Common myeloid progenitor, CD34-positive (primary cell): ENCODE data around the gene TMEM69.
"Not testable (repeated sequence)": the region's sequence is repeated elsewhere in the genome, so short reads cannot be mapped to it uniquely, and the experiment has no call there.

Experiments used
- CTCF ChIA-PET: fragments of 350-600 bp; sonication (Branson Sonifier 250); formaldehyde crosslinking; loops from one replicate; lab custom pipeline; 2021; ENCODE audit warnings: antibody characterized with exemption; lab: Charles Lee
- POLR2A ChIA-PET: fragments of 350-600 bp; sonication (Branson Sonifier 250); formaldehyde crosslinking; loops from one replicate; lab custom pipeline; 2021; ENCODE audit warnings: antibody characterized with exemption; lab: Charles Lee
- DNase-seq, 3 donors: peaks; one replicate each; pipeline versions ENCODE4 v3.0.0 to v3.0.0-alpha.2; 2013
- H3K27ac ChIP-seq, 2 experiments: 1 replicate in 1 of 2; 2 replicates in 1 of 2; pipeline ENCODE4 v1.7.0; 2013; ENCODE audit warnings: inconsistent platforms in 2 of 2, low read length in 2 of 2, mild to moderate bottlenecking in 2 of 2, low read depth in 1 of 2, moderate library complexity in 1 of 2; ENCODE audit not compliant: severe bottlenecking in 2 of 2, insufficient read depth in 1 of 2, poor library complexity in 1 of 2
- H3K27me3 ChIP-seq, 5 experiments: replicated peaks in 2 of 5; 1 replicate in 3 of 5; 2 replicates in 2 of 5; pipeline versions ENCODE4 v1.6.1 to v1.7.0; 2013; ENCODE audit warnings: low read length in 4 of 5, mild to moderate bottlenecking in 2 of 5, moderate library complexity in 2 of 5, inconsistent platforms in 1 of 5; ENCODE audit not compliant: insufficient read depth in 5 of 5, control insufficient read depth in 4 of 5
- H3K36me3 ChIP-seq, 4 experiments: 1 replicate in 2 of 4; 2 replicates in 2 of 4; pipeline versions ENCODE4 v1.6.1 to v1.7.0; 2013; ENCODE audit warnings: low read length in 3 of 4, control low read depth in 1 of 4, mild to moderate bottlenecking in 1 of 4; ENCODE audit not compliant: control insufficient read depth in 4 of 4, insufficient read depth in 4 of 4
- H3K4me1 ChIP-seq, 4 experiments: 1 replicate in 3 of 4; 2 replicates in 1 of 4; pipeline versions ENCODE4 v1.6.1 to v1.7.1; 2013; ENCODE audit warnings: low read length in 3 of 4, mild to moderate bottlenecking in 3 of 4, control low read depth in 1 of 4, inconsistent platforms in 1 of 4, moderate library complexity in 1 of 4; ENCODE audit not compliant: control insufficient read depth in 4 of 4, insufficient read depth in 4 of 4; ENCODE audit errors: control extremely low read depth in 1 of 4
- H3K4me3 ChIP-seq, 7 experiments: 1 replicate in 4 of 7; 2 replicates in 3 of 7; pipeline versions ENCODE4 v1.5.1 to v1.7.0; 2013; ENCODE audit warnings: mild to moderate bottlenecking in 7 of 7, low read length in 6 of 7, moderate library complexity in 6 of 7, inconsistent platforms in 2 of 7, low read depth in 2 of 7, control low read depth in 1 of 7; ENCODE audit not compliant: insufficient read depth in 4 of 7, control insufficient read depth in 1 of 7; ENCODE audit errors: extremely low read depth in 1 of 7
- H3K9me3 ChIP-seq, 5 experiments: 1 replicate in 4 of 5; 2 replicates in 1 of 5; pipeline versions ENCODE4 v1.6.1 to v1.7.1; 2013; ENCODE audit warnings: low read length in 4 of 5, mild to moderate bottlenecking in 2 of 5, inconsistent platforms in 1 of 5, low read depth in 1 of 5, moderate library complexity in 1 of 5; ENCODE audit not compliant: control insufficient read depth in 4 of 5, insufficient read depth in 2 of 5; ENCODE audit errors: control extremely low read depth in 1 of 5
- WGBS: methylation state at CpG from one replicate; pipeline ENCODE4 v1.1.5; 2013; ENCODE audit not compliant: insufficient coverage; 5-methylcytosine and 5-hydroxymethylcytosine counted together

Gene TMEM69

GRCh38 chr1:45704637-45705036 lies 16.7 kb downstream of the TMEM69 start:
- no peaks in the 10 kb centered on the region for H3K4me1 ChIP-seq
- no peak for DNase-seq
- peaks cover 0 to 4% (median 1%) of the 10 kb centered on the region in 5 experiments for H3K9me3 ChIP-seq
- no CpG with 5 or more reads among the region's 1 CpG for WGBS
- no peaks in the 10 kb centered on the region for H3K27me3 ChIP-seq
- no peak overlapping the region for H3K27ac ChIP-seq
- CTCF ChIA-PET = interaction anchor here (1.1 to 1.4 kb wide), 3 partner anchors 9 to 109 kb away, joined by 3 read pairs; no protein-coding TSS in a partner anchor
- H3K36me3 ChIP-seq = no peaks in the 10 kb centered on the region
- H3K4me3 ChIP-seq = no peak overlapping the region
- POLR2A ChIA-PET = no interaction called here

GRCh38 chr1:45713711-45714110 lies 25.7 kb downstream of the TMEM69 start:
- ChIA-PET CTCF (interaction anchor here (0.5 to 1.2 kb wide), 2 partner anchors 9 to 98 kb away, joined by 3 to 4 read pairs; no protein-coding TSS in a partner anchor), POLR2A (no interaction called here)
- Histone ChIP-seq H3K27me3 (no peaks in the 10 kb centered on the region), H3K4me3 (no peak overlapping the region), H3K4me1 (no peaks in the 10 kb centered on the region), H3K27ac (no peak overlapping the region), H3K36me3 (peaks cover 0 to 3% (median 0%) of the 10 kb centered on the region in 4 experiments), H3K9me3 (no peaks in the 10 kb centered on the region)
- WGBS = 100% methylated on average over 2 of the region's 3 CpGs
- DNase-seq = no peak

GRCh38 chr1:45716700-45717099 lies 28.7 kb downstream of the TMEM69 start:
- CTCF ChIA-PET = no interaction called here
- H3K4me1 ChIP-seq = no peaks in the 10 kb centered on the region
- H3K9me3 ChIP-seq = no peaks in the 10 kb centered on the region
- no peaks in the 10 kb centered on the region for H3K27me3 ChIP-seq
- no peak overlapping the region for H3K4me3 ChIP-seq
- H3K27ac ChIP-seq = no peak overlapping the region
- DNase-seq = no peak
- POLR2A ChIA-PET = no interaction called here
- peaks cover 0 to 3% (median 0%) of the 10 kb centered on the region in 4 experiments for H3K36me3 ChIP-seq
- WGBS = no CpG with 5 or more reads among the region's 3 CpGs

- DNase-seq, H3K36me3 ChIP-seq, H3K4me3 ChIP-seq, H3K9me3 ChIP-seq, H3K27me3 ChIP-seq, CTCF ChIA-PET, H3K27ac ChIP-seq, H3K4me1 ChIP-seq, POLR2A ChIA-PET: not testable (repeated sequence)
- WGBS = 95% methylated on average over 5 of the region's 8 CpGs
These were observed 29.4 kb downstream of the TMEM69 start for GRCh38 chr1:45717386-45717785.

GRCh38 chr1:45718289-45718688 lies 30.3 kb downstream of the TMEM69 start:
- Histone ChIP-seq H3K27me3 (no peaks in the 10 kb centered on the region), H3K27ac (no peak overlapping the region), H3K9me3 (no peaks in the 10 kb centered on the region), H3K36me3 (no peaks in the 10 kb centered on the region), H3K4me3 (no peak overlapping the region), H3K4me1 (no peaks in the 10 kb centered on the region)
- ChIA-PET POLR2A (no interaction called here), CTCF (no interaction called here)
- no CpG with 5 or more reads among the region's 1 CpG for WGBS
- DNase-seq = no peak

GRCh38 chr1:45721207-45721606 lies 33.2 kb downstream of the TMEM69 start:
- H3K36me3 ChIP-seq = no peaks in the 10 kb centered on the region
- H3K4me1 ChIP-seq = no peaks in the 10 kb centered on the region
- DNase-seq = no peak
- no peak overlapping the region for H3K4me3 ChIP-seq
- no peak overlapping the region for H3K27ac ChIP-seq
- POLR2A ChIA-PET = no interaction called here
- WGBS = 100% methylated on average over 1 of the region's 1 CpG
- H3K27me3 ChIP-seq = no peaks in the 10 kb centered on the region
- H3K9me3 ChIP-seq = no peaks in the 10 kb centered on the region
- CTCF ChIA-PET = no interaction called here

DNA sequence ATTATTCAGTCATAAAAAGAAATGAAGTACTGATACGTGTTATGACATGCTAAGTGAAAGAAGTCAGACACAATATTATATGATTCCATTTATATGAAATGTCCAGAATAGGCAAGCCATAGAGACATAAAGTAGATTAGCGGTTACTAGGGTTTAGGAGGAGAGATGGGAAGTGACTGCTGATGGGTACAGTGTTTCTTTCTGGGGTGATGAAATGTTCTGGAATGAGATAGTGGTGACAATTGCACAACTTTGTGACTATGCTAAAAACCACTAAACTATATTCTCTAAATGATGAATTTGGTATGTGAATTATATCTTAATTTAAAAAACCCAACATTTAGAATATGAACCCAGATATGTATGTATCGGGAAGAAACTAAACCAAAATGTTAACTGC lies 34.8 kb downstream of the TMEM69 start:
- no peaks in the 10 kb centered on the region for H3K36me3 ChIP-seq
- ChIA-PET CTCF (no interaction called here), POLR2A (no interaction called here)
- no peaks in the 10 kb centered on the region for H3K27me3 ChIP-seq
- peak in 2 of 3 donors; percentile 3 to 7 for DNase-seq
- no peaks in the 10 kb centered on the region for H3K9me3 ChIP-seq
- no peaks in the 10 kb centered on the region for H3K4me1 ChIP-seq
- no CpG with 5 or more reads among the region's 3 CpGs for WGBS
- no peak overlapping the region for H3K4me3 ChIP-seq
- H3K27ac ChIP-seq = no peak overlapping the region
